Stromal cell of bone marrow (primary cell): ENCODE results near the gene CDKAL1.

ENCODE experiments used
- DNase-seq: peaks from one replicate; pipeline ENCODE4 v3.0.0-alpha.2; 2012; ENCODE audit warnings: low read depth

Gene CDKAL1

GRCh38 chr6:21204951-21205350 lies 670.7 kb downstream of the CDKAL1 start:
- DNase-seq = no peak

GRCh38 chr6:21208081-21208795 lies 674.0 kb downstream of the CDKAL1 start:
- DNase-seq = no peak

GRCh38 chr6:21208796-21209186 lies 674.5 kb downstream of the CDKAL1 start:
- DNase-seq = no peak

- no peak for DNase-seq
Observed at GRCh38 chr6:21213492-21213891, 679.2 kb downstream of the CDKAL1 start.

- no peak for DNase-seq
Observed at GRCh38 chr6:21214738-21215448, 680.6 kb downstream of the CDKAL1 start.

GRCh38 chr6:21219241-21219640 lies 685.0 kb downstream of the CDKAL1 start:
- DNase-seq = no peak

GRCh38 chr6:21219856-21220255 lies 685.6 kb downstream of the CDKAL1 start:
- DNase-seq = no peak

- DNase-seq = no peak
Observed at GRCh38 chr6:21220271-21220987, 686.2 kb downstream of the CDKAL1 start.

GRCh38 chr6:21222656-21223055 lies 688.4 kb downstream of the CDKAL1 start:
- no peak for DNase-seq

GRCh38 chr6:21225912-21226311 lies 691.7 kb downstream of the CDKAL1 start:
- DNase-seq = no peak

GRCh38 chr6:21227486-21227885 lies 693.2 kb downstream of the CDKAL1 start:
- no peak for DNase-seq

GRCh38 chr6:21228411-21228810 lies 694.2 kb downstream of the CDKAL1 start:
- DNase-seq = no peak

GRCh38 chr6:21228876-21229460 lies 694.7 kb downstream of the CDKAL1 start:
- DNase-seq = no peak

- no peak for DNase-seq
Observed at GRCh38 chr6:21230536-21230935, 696.3 kb downstream of the CDKAL1 start.

- DNase-seq = no peak
Observed at GRCh38 chr6:21235162-21235561, 700.9 kb downstream of the CDKAL1 start.

GRCh38 chr6:21238208-21238607 lies 704.0 kb downstream of the CDKAL1 start:
- DNase-seq = no peak

GRCh38 chr6:21240709-21241108 lies 706.5 kb downstream of the CDKAL1 start:
- no peak for DNase-seq

GRCh38 chr6:21241231-21242130 lies 707.2 kb downstream of the CDKAL1 start:
- no peak for DNase-seq

- no peak for DNase-seq
Observed at GRCh38 chr6:21244897-21245470, 710.7 kb downstream of the CDKAL1 start.

GRCh38 chr6:21245488-21245887 lies 711.2 kb downstream of the CDKAL1 start:
- DNase-seq = no peak

GRCh38 chr6:21246075-21246474 lies 711.8 kb downstream of the CDKAL1 start:
- DNase-seq = no peak
